ENCODE measurements around the gene NAXD.

DNA sequence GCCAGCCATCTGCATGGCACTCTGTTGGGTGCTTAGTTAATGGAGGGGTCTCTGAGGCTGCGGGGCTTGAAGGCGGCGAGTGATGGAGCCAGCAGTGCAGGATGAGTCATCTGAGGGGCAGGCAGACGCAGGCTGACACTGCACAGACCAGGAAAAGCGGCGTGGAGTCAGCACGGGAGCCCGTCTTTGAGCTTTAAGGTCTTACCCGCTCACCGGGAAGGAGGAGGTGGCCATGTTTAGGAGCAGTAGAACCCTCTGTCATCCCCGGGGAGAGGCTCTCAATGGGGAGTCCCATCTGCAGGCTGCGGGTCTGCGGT lies 13.1 kb downstream of the NAXD start:
- TF ChIP-seq POLR2A (IDR thresholded peaks at IDR 0.05; ENCODE audit: low read length) (no peak), GATA1 (IDR thresholded peaks at IDR 0.05; ENCODE audit: low read depth, low read length) (no peak)
